Measurements from ENCODE around the gene RALA. TPM values are rescaled to one million over a fixed set of nuclear protein-coding genes. Genes with fewer than 3 reads are reported as not detected.

The RALA gene
- total and polyA plus RNA-seq, 2 donors from 2014 or later: 21.5 to 25.1 TPM

GRCh38 chr7:39741942-39742623 lies 118.7 kb downstream of the RALA start:
- Histone ChIP-seq H3K27ac (ENCODE audit: low read depth in 2 of 2, low read length in 2 of 2) (no peak overlapping the region), H3K9me3 (ENCODE audit: control insufficient read depth in 2 of 3, insufficient read depth in 1 of 3, low read length in 3 of 3) (no peaks in the 10 kb centered on the region), H3K9ac (ENCODE audit: low read length in 3 of 3) (no peak overlapping the region), H3K27me3 (ENCODE audit: control insufficient read depth, insufficient read depth, low read length) (no peaks in the 10 kb centered on the region), H3K4me3 (ENCODE audit: low read length in 3 of 3) (no peak overlapping the region), H3K4me1 (ENCODE audit: control insufficient read depth in 2 of 3, insufficient read depth in 2 of 3, low read depth in 1 of 3, low read length in 3 of 3) (no peaks in the 10 kb centered on the region), H3K36me3 (ENCODE audit: control insufficient read depth in 2 of 3, insufficient read depth in 3 of 3, low read length in 3 of 3) (no peaks in the 10 kb centered on the region)
- FAIRE-seq (no peak), DNase-seq (no peak)
- TF ChIP-seq CTCF (IDR thresholded peaks at IDR 0.05; ENCODE audit: borderline replicate concordance, extremely low read depth, insufficient read depth): peak; percentile 15
- intact Hi-C loops (cut with DNase I): loop anchor here (5.0 kb wide), 1 partner anchor 160 kb away; no protein-coding TSS in a partner anchor

- FAIRE-seq: no peak
- Histone ChIP-seq H3K27me3 (ENCODE audit: control insufficient read depth, insufficient read depth, low read length) (no peaks in the 10 kb centered on the region), H3K4me1 (ENCODE audit: control insufficient read depth in 2 of 3, insufficient read depth in 2 of 3, low read depth in 1 of 3, low read length in 3 of 3) (no peaks in the 10 kb centered on the region), H3K9me3 (ENCODE audit: control insufficient read depth in 2 of 3, insufficient read depth in 1 of 3, low read length in 3 of 3) (no peaks in the 10 kb centered on the region), H3K9ac (ENCODE audit: low read length in 3 of 3) (no peak overlapping the region), H3K4me3 (ENCODE audit: low read length in 3 of 3) (no peak overlapping the region), H3K36me3 (ENCODE audit: control insufficient read depth in 2 of 3, insufficient read depth in 3 of 3, low read length in 3 of 3) (no peaks in the 10 kb centered on the region), H3K27ac (ENCODE audit: low read depth in 2 of 2, low read length in 2 of 2) (no peak overlapping the region)
- intact Hi-C loops (cut with DNase I): loop anchor here (5.0 kb wide), 1 partner anchor 162 kb away; no protein-coding TSS in a partner anchor
- TF ChIP-seq CTCF (IDR thresholded peaks at IDR 0.05; ENCODE audit: borderline replicate concordance, extremely low read depth, insufficient read depth): no peak
- no peak for DNase-seq
These were observed 121.2 kb downstream of the RALA start for GRCh38 chr7:39744620-39745019.

DNA sequence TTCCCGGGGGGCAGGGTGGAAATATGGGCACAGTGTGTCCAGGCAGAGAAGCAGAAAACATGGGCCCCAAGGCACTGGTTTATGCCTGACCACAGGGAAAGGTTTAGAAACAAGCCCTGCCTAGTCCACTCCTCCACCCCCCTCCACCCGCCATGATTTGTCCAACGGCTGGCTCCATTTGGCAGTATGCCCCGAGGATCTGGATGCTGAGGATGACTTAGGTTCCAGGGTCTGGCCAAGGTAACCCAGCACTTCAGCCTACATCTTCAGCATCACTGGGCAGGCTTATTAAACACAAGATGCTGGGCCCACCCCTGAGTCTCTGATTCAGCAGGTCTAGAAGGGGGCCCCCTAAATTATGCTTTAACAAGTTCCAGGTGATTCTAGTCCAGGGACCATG lies 121.9 kb downstream of the RALA start:
- Histone ChIP-seq H3K36me3 (ENCODE audit: control insufficient read depth in 2 of 3, insufficient read depth in 3 of 3, low read length in 3 of 3) (no peaks in the 10 kb centered on the region), H3K9ac (ENCODE audit: low read length in 3 of 3) (no peak overlapping the region), H3K4me3 (ENCODE audit: low read length in 3 of 3) (no peak overlapping the region), H3K4me1 (ENCODE audit: control insufficient read depth in 2 of 3, insufficient read depth in 2 of 3, low read depth in 1 of 3, low read length in 3 of 3) (no peaks in the 10 kb centered on the region), H3K27me3 (ENCODE audit: control insufficient read depth, insufficient read depth, low read length) (no peaks in the 10 kb centered on the region), H3K9me3 (ENCODE audit: control insufficient read depth in 2 of 3, insufficient read depth in 1 of 3, low read length in 3 of 3) (no peaks in the 10 kb centered on the region), H3K27ac (ENCODE audit: low read depth in 2 of 2, low read length in 2 of 2) (no peak overlapping the region)
- TF ChIP-seq CTCF (IDR thresholded peaks at IDR 0.05; ENCODE audit: borderline replicate concordance, extremely low read depth, insufficient read depth): no peak
- DNase-seq (no peak), FAIRE-seq (no peak)
- intact Hi-C loops (cut with DNase I): no loop called here
